Natural killer cell (primary cell): Measurements from ENCODE around the gene SHISAL1. TPM values are rescaled to one million over a fixed set of nuclear protein-coding genes. Genes with fewer than 3 reads are reported as not detected.

Experiments
- ATAC-seq, 3 donors: fragments of 150-1000 bp in 2 of 3; fragments of 200-7000 bp in 1 of 3; cut with Tn5 transposase; 1 replicate in 1 of 3; 2 replicates in 2 of 3; pipeline ENCODE4 v1.10.0; 2021; ENCODE audit warnings: mild to moderate bottlenecking in 2 of 3, moderate library complexity in 2 of 3
- DNase-seq, 2 donors: peaks; one replicate each; pipeline versions ENCODE4 v3.0.0 to v3.0.0-alpha.2; 2013 to 2021; ENCODE audit warnings: mixed read lengths in 1 of 2
- H3K27ac ChIP-seq: one replicate; pipeline ENCODE4 v1.5.1; 2013; ENCODE audit warnings: mild to moderate bottlenecking, low read length
- H3K27me3 ChIP-seq: one replicate; pipeline ENCODE4 v1.6.1; 2013; ENCODE audit warnings: low read length; ENCODE audit not compliant: control insufficient read depth, insufficient read depth
- H3K36me3 ChIP-seq: one replicate; pipeline ENCODE4 v1.6.1; 2013; ENCODE audit warnings: low read length; ENCODE audit not compliant: control insufficient read depth, insufficient read depth
- H3K4me1 ChIP-seq: one replicate; pipeline ENCODE4 v1.6.1; 2013; ENCODE audit warnings: low read length; ENCODE audit not compliant: control insufficient read depth, insufficient read depth
- H3K4me3 ChIP-seq: one replicate; pipeline ENCODE4 v1.5.1; 2013; ENCODE audit warnings: low read length
- H3K9me3 ChIP-seq: one replicate; pipeline ENCODE4 v1.6.1; 2013; ENCODE audit warnings: low read length; ENCODE audit not compliant: control insufficient read depth, insufficient read depth
- H3K27ac Mint-ChIP-seq, 2 donors: one replicate each; pipeline ENCODE4 v1.8.0; 2022; ENCODE audit warnings: mild to moderate bottlenecking in 2 of 2, mixed read lengths in 2 of 2, moderate library complexity in 1 of 2
- H3K27me3 Mint-ChIP-seq, 2 donors: one replicate each; pipeline ENCODE4 v1.8.0; 2022; ENCODE audit warnings: low read depth in 2 of 2, mixed read lengths in 2 of 2
- H3K36me3 Mint-ChIP-seq: one replicate; pipeline ENCODE4 v1.8.0; 2022; ENCODE audit warnings: mixed read lengths
- H3K4me1 Mint-ChIP-seq, 2 donors: one replicate each; pipeline ENCODE4 v1.8.0; 2022; ENCODE audit warnings: mixed read lengths in 2 of 2
- H3K4me3 Mint-ChIP-seq: one replicate; pipeline ENCODE4 v1.8.0; 2022; ENCODE audit warnings: mild to moderate bottlenecking, moderate library complexity, mixed read lengths
- H3K9me3 Mint-ChIP-seq, 2 donors: one replicate each; pipeline ENCODE4 v1.8.0; 2022; ENCODE audit warnings: mixed read lengths in 2 of 2
- WGBS: methylation state at CpG from one replicate; pipeline ENCODE4 v1.1.7; 2013; ENCODE audit warnings: missing lambda C conversion rate; ENCODE audit not compliant: insufficient coverage; 5-methylcytosine and 5-hydroxymethylcytosine counted together
- intact Hi-C: fragments of 100-400 bp; cut with micrococcal nuclease; formaldehyde crosslinking; loops from one replicate; pipeline ENCODE4 v1.14.2; 2022
- total RNA-seq, 4 donors: library from RNA; stranded (reverse); fragments of 120-200 nt in 1 of 4; gene quantifications; one replicate each; pipeline versions ENCODE4 v1.2.3 to v1.2.4, GENCODE V29; 2013 to 2022
- TF ChIP-seq, protein P1 (sequence below): fragments of 200-600 bp; IDR thresholded peaks from one replicate; pipeline ENCODE4 v1.8.0; 2022; ENCODE audit warnings: antibody characterized with exemption

SHISAL1 gene
- total RNA-seq, 3 donors from 2014 or later (not counting 1 experiment from before 2014, with no cell fraction given) = not detected

DNA sequence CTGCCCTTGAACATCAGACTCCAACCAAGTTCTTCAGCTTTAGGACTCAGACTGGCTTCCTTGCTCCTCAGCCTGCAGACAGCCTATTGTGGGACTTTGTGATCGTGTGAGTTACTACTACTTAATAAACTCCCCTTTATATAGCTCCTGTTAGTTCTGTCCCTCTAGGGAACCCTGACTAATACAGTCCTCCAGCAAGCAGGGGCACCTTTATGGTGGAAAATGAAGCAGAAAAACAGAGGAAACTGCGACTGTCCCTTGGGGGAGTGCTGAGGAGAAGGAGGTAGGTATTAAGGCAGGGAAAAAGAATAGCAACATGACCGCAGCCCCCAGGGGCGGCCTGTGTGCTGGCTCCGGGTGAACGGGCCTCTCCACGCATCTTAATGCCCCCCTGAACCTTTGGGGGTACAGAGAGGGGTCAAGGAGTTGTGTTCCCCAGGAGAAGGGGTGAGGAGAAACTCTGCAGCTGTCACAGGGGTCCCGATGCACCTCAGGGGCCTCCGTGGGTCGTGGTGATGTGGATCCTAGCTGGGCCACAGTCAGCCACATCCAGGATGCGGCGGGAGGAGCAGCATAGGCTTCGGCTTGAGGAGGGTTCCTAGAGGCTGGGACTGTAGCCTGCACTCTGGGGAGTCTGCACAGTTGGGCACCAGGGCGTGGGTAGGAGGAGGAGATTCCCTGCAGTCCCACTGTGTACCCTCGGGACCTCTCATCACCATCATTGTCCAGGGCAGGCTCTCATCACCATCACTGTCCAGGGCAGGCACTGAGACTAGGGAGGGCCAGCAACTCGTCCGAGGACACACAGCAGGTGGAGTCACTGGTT, 34.3 kb downstream of the SHISAL1 start:
- TF ChIP-seq, protein P1, sequence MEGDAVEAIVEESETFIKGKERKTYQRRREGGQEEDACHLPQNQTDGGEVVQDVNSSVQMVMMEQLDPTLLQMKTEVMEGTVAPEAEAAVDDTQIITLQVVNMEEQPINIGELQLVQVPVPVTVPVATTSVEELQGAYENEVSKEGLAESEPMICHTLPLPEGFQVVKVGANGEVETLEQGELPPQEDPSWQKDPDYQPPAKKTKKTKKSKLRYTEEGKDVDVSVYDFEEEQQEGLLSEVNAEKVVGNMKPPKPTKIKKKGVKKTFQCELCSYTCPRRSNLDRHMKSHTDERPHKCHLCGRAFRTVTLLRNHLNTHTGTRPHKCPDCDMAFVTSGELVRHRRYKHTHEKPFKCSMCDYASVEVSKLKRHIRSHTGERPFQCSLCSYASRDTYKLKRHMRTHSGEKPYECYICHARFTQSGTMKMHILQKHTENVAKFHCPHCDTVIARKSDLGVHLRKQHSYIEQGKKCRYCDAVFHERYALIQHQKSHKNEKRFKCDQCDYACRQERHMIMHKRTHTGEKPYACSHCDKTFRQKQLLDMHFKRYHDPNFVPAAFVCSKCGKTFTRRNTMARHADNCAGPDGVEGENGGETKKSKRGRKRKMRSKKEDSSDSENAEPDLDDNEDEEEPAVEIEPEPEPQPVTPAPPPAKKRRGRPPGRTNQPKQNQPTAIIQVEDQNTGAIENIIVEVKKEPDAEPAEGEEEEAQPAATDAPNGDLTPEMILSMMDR = no peak
- H3K9me3 ChIP-seq = no peaks in the 10 kb centered on the region
- H3K27me3 ChIP-seq = no peaks in the 10 kb centered on the region
- no peak overlapping the region for H3K27ac Mint-ChIP-seq
- no peaks in the 10 kb centered on the region for H3K36me3 ChIP-seq
- H3K4me3 Mint-ChIP-seq = no peak overlapping the region
- intact Hi-C loops = no loop called here
- H3K4me1 ChIP-seq = no peaks in the 10 kb centered on the region
- DNase-seq (no peak), ATAC-seq (no peak)
- 70% methylated on average over 17 of the region's 17 CpGs for WGBS
- H3K27ac ChIP-seq = no peak overlapping the region
- H3K4me1 Mint-ChIP-seq = no peaks in the 10 kb centered on the region
- no peaks in the 10 kb centered on the region for H3K36me3 Mint-ChIP-seq
- no peaks in the 10 kb centered on the region for H3K9me3 Mint-ChIP-seq
- H3K27me3 Mint-ChIP-seq = peaks cover 11 to 17% of the 10 kb centered on the region in 2 donors
- no peak overlapping the region for H3K4me3 ChIP-seq

DNA sequence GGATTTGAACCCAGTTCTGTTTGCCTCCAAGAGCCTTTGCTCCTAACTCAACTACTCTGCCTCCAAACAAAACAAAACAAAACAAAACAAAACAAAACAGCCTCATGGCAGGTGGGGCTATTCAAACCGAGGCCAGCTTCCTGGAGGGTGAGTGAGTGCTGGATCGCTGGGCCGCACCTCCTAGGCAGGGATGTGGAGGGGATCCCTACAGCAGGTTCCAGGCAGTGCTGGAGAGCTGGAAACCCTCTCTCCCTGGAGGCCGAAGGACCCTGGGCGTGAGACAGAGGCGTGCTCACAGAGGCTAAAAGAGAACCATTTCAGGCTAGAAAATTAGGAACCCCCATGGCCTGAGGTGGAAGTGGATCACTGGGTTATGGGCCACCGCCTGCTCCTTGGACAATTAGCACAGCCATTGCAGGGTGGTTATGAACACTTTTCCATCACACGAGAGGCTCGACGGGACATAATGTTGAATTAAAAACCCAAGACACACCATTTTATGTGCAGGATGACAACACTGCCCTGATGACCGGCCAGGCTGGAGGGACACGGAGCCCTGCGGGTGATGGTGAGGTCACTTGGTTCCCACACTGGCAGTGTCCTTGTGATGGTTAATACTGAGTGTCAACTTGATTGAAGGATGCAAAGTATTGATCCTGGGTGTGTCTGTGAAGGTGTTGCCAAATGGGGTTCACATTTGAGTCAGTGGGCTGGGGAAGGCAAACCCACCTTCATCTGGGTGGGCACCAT, 35.2 kb downstream of the SHISAL1 start:
- WGBS = 90% methylated on average over 13 of the region's 13 CpGs
- Mint-ChIP-seq H3K27me3 (peaks cover 11 to 14% of the 10 kb centered on the region in 2 donors), H3K27ac (no peak overlapping the region), H3K36me3 (no peaks in the 10 kb centered on the region), H3K4me1 (no peaks in the 10 kb centered on the region), H3K4me3 (no peak overlapping the region), H3K9me3 (no peaks in the 10 kb centered on the region)
- H3K36me3 ChIP-seq = no peaks in the 10 kb centered on the region
- H3K9me3 ChIP-seq = no peaks in the 10 kb centered on the region
- no peak for ATAC-seq
- intact Hi-C loops = no loop called here
- H3K4me1 ChIP-seq = no peaks in the 10 kb centered on the region
- DNase-seq = no peak
- TF ChIP-seq, protein P1 = no peak
- no peaks in the 10 kb centered on the region for H3K27me3 ChIP-seq
- H3K4me3 ChIP-seq = no peak overlapping the region
- H3K27ac ChIP-seq = no peak overlapping the region

DNA sequence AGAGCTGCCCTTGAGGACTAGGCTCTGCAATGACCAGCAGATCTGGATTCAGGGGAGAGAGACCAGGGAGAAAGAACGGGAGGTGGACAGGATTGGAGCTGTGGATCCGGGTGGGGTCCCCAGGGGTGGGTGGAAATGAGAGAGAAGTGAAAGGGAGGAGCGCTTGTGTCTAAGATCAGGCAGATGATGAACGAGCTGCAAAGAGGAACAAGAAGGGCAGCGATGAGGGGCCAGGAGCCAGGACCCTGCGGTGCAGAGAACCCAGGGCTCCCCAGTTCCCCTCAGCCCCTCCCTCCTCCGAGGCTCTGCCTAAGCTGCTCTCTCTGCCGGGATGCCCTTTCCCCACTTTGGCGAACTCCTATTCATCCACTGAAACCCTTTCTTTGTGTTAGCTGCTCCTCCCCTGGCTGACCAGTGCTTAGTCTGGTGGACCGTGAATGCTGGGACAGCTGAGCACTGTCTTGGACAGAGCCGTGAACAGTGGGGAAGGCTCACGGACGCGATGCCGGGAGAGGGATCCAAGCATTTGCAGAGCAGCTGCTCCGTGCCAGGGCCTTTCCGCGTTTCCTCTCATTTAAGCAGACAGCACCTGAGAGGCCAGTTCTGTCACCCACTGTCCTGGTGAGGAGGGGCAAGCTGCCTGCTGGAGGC, 35.9 kb downstream of the SHISAL1 start:
- ATAC-seq (no peak), DNase-seq (no peak)
- Mint-ChIP-seq H3K4me1 (no peaks in the 10 kb centered on the region), H3K36me3 (no peaks in the 10 kb centered on the region), H3K4me3 (no peak overlapping the region), H3K9me3 (no peaks in the 10 kb centered on the region), H3K27me3 (peaks cover 11 to 14% of the 10 kb centered on the region in 2 donors), H3K27ac (no peak overlapping the region)
- no peak overlapping the region for H3K27ac ChIP-seq
- no peaks in the 10 kb centered on the region for H3K36me3 ChIP-seq
- intact Hi-C loops = no loop called here
- H3K9me3 ChIP-seq = no peaks in the 10 kb centered on the region
- WGBS = 80% methylated on average over 18 of the region's 18 CpGs
- H3K4me3 ChIP-seq = no peak overlapping the region
- no peaks in the 10 kb centered on the region for H3K27me3 ChIP-seq
- TF ChIP-seq, protein P1 = no peak
- H3K4me1 ChIP-seq = no peaks in the 10 kb centered on the region
